MM.1S (cell line): ENCODE measurements around the gene PKHD1.

Experiments
- DNase-seq: peaks from one replicate; pipeline ENCODE4 v3.0.0-alpha.2; 2015
- H2AFZ ChIP-seq: fragments of 300-600 bp; sonication (generic); 2 replicates; pipeline ENCODE4 v1.6.0; 2016; ENCODE audit warnings: antibody characterized with exemption, low read length
- H3F3A ChIP-seq: fragments of 300-600 bp; sonication (generic); 2 replicates; pipeline ENCODE4 v1.6.1; 2016; ENCODE audit warnings: mild to moderate bottlenecking, antibody characterized with exemption, low read length, moderate library complexity, mixed read lengths; ENCODE audit not compliant: insufficient read depth
- H3K27ac ChIP-seq: fragments of 300-600 bp; sonication (generic); 2 replicates; pipeline ENCODE4 v1.5.1; 2016; ENCODE audit warnings: mild to moderate bottlenecking, low read length
- H3K27me3 ChIP-seq: fragments of 300-600 bp; sonication (generic); replicated peaks from 2 replicates; pipeline ENCODE4 v1.6.0; 2016; ENCODE audit warnings: low read length; ENCODE audit not compliant: insufficient read depth
- H3K36me3 ChIP-seq: fragments of 300-600 bp; sonication (generic); replicated peaks from 2 replicates; pipeline ENCODE4 v1.6.1; 2016; ENCODE audit warnings: mild to moderate bottlenecking, low read length, mixed read lengths; ENCODE audit not compliant: insufficient read depth
- H3K4me1 ChIP-seq: fragments of 300-600 bp; sonication (generic); 2 replicates; pipeline ENCODE4 v1.6.1; 2016; ENCODE audit warnings: low read length, mixed read lengths
- H3K4me2 ChIP-seq: fragments of 300-600 bp; sonication (generic); 2 replicates; pipeline ENCODE4 v1.6.0; 2016; ENCODE audit warnings: low read depth, low read length
- H3K4me3 ChIP-seq: fragments of 300-600 bp; sonication (generic); 2 replicates; pipeline ENCODE4 v1.5.1; 2016; ENCODE audit warnings: low read length, mixed read lengths
- H3K79me2 ChIP-seq: fragments of 300-600 bp; sonication (generic); 2 replicates; pipeline ENCODE4 v1.6.1; 2016; ENCODE audit warnings: mixed run types, low read length, mixed read lengths
- H3K9ac ChIP-seq: fragments of 300-600 bp; sonication (generic); 2 replicates; pipeline ENCODE4 v1.6.1; 2016; ENCODE audit warnings: low read length, mixed read lengths
- H3K9me2 ChIP-seq: fragments of 300-600 bp; sonication (generic); replicated peaks from 2 replicates; pipeline ENCODE4 v1.6.1; 2016; ENCODE audit warnings: mild to moderate bottlenecking, low read length, mixed read lengths; ENCODE audit not compliant: insufficient read depth
- H3K9me3 ChIP-seq: fragments of 300-600 bp; sonication (generic); replicated peaks from 2 replicates; pipeline ENCODE4 v1.6.1; 2016; ENCODE audit warnings: mild to moderate bottlenecking, low read length, mixed read lengths; ENCODE audit not compliant: insufficient read depth
- H4K20me1 ChIP-seq: fragments of 300-600 bp; sonication (generic); 2 replicates; pipeline ENCODE4 v1.6.1; 2016; ENCODE audit warnings: mild to moderate bottlenecking, low read length, moderate library complexity, mixed read lengths; ENCODE audit not compliant: insufficient read depth
- EZH2 ChIP-seq: fragments of 300-600 bp; sonication (generic); optimal IDR thresholded peaks from 2 replicates; pipeline ENCODE3; 2017; ENCODE audit warnings: low read depth, mild to moderate bottlenecking, antibody characterized with exemption, low read length, mixed read lengths
- EZH2phosphoT487 ChIP-seq: fragments of 300-600 bp; sonication (generic); IDR thresholded peaks from 2 replicates; pipeline ENCODE4 v1.6.1; 2018; ENCODE audit warnings: antibody characterized with exemption, low read length
- TF ChIP-seq, protein P1 (sequence below): fragments of 300-600 bp; sonication (generic); IDR thresholded peaks from 2 replicates; pipeline ENCODE4 v1.5.1; 2016; ENCODE audit warnings: antibody characterized with exemption, low read length, mixed read lengths

The PKHD1 gene

DNA sequence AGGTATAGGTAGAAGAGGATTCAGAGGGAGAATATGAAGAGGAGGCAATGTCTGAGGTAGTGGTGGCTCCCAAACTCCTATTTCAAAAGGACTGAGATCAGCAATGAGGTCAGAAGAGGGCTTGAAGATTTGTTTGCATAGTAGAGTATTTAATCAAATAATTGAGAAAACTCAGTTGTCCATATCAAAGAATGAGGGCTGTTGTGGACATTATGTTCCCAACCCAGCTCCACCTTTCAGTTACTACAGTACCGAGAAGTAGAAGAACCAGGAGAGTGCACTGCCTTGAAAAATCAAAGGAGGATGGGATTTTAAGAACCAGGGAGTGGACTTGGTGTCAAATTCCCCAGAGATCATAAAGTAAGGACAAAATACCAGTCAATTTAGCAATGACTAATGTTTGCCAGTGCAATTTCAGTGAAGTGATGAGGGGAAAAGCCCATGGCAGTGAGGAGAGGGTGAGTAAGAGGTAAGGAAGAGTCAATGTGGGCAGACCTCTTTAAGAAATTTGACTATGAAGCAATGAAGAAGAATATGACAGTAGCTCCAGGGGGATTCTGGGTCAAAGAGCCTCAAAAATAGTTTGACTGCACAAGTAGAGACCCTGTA is 382.4 kb downstream of the PKHD1 start:
- Histone ChIP-seq H4K20me1 (no peaks in the 10 kb centered on the region), H3F3A (no peaks in the 10 kb centered on the region), H3K27me3 (no peaks in the 10 kb centered on the region), H2AFZ (no peak overlapping the region), H3K27ac (no peak overlapping the region), H3K9me3 (no peaks in the 10 kb centered on the region), H3K79me2 (no peaks in the 10 kb centered on the region), H3K4me2 (no peak overlapping the region), H3K4me3 (no peak overlapping the region), H3K4me1 (no peaks in the 10 kb centered on the region), H3K9me2 (no peaks in the 10 kb centered on the region), H3K36me3 (no peaks in the 10 kb centered on the region), H3K9ac (no peak overlapping the region)
- TF ChIP-seq EZH2 = no peak
- no peak for TF ChIP-seq EZH2phosphoT487
- TF ChIP-seq, protein P1, sequence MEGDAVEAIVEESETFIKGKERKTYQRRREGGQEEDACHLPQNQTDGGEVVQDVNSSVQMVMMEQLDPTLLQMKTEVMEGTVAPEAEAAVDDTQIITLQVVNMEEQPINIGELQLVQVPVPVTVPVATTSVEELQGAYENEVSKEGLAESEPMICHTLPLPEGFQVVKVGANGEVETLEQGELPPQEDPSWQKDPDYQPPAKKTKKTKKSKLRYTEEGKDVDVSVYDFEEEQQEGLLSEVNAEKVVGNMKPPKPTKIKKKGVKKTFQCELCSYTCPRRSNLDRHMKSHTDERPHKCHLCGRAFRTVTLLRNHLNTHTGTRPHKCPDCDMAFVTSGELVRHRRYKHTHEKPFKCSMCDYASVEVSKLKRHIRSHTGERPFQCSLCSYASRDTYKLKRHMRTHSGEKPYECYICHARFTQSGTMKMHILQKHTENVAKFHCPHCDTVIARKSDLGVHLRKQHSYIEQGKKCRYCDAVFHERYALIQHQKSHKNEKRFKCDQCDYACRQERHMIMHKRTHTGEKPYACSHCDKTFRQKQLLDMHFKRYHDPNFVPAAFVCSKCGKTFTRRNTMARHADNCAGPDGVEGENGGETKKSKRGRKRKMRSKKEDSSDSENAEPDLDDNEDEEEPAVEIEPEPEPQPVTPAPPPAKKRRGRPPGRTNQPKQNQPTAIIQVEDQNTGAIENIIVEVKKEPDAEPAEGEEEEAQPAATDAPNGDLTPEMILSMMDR = no peak
- no peak for DNase-seq

DNA sequence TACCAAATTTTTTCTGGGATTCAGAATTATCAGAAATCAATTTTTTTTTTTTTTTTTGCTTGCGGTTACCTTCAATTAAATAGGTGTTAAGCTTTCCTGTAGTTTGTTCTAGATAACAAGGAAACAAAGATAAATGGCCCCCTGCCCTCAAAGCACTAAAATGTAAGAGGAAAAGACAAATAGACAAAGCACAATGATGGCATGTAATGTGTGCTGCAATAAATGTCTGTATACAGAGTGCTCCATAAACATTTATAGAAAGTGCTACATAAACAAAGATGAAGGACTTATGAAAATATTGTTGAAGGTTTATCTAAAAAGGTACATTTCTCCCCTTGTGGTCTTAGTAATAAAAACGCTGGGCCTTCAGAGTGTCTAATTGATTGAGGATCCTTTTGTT is 384.6 kb downstream of the PKHD1 start:
- TF ChIP-seq, protein P1 = no peak
- TF ChIP-seq EZH2 (no peak), EZH2phosphoT487 (no peak)
- no peak overlapping the region for H2AFZ ChIP-seq
- no peak for DNase-seq
- no peaks in the 10 kb centered on the region for H3K4me1 ChIP-seq
- H3K4me3 ChIP-seq = no peak overlapping the region
- H3K4me2 ChIP-seq = no peak overlapping the region
- no peak overlapping the region for H3K27ac ChIP-seq
- H3K9me2 ChIP-seq = no peaks in the 10 kb centered on the region
- no peaks in the 10 kb centered on the region for H3K36me3 ChIP-seq
- H3K9me3 ChIP-seq = no peaks in the 10 kb centered on the region
- no peaks in the 10 kb centered on the region for H3K79me2 ChIP-seq
- H3K9ac ChIP-seq = no peak overlapping the region
- no peaks in the 10 kb centered on the region for H3K27me3 ChIP-seq
- H4K20me1 ChIP-seq = no peaks in the 10 kb centered on the region
- no peaks in the 10 kb centered on the region for H3F3A ChIP-seq

DNA sequence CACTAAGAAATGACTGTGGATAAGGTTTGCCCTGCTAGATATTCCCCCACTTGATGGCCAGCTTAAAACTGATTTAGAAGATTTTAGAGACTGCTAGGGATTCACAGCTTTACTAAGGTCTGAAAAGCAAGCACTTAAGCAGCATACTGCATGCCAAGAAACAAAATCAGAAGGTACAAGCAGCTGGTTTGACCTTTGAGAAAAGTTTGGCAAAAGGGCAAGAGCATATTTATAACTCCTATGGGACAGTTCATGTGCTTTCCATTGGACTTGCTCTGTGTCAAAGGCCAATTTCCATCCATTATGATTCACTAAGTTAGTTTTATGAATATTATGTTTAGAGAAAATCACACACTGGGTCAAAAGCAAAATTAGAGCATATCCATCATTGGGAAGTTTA is 402.8 kb downstream of the PKHD1 start:
- Histone ChIP-seq H3K9me2 (no peaks in the 10 kb centered on the region), H3F3A (no peaks in the 10 kb centered on the region), H3K27me3 (no peaks in the 10 kb centered on the region), H3K36me3 (no peaks in the 10 kb centered on the region), H2AFZ (no peak overlapping the region), H3K4me3 (no peak overlapping the region), H3K4me2 (no peak overlapping the region), H3K27ac (no peak overlapping the region), H3K9ac (no peak overlapping the region), H4K20me1 (no peaks in the 10 kb centered on the region), H3K79me2 (no peaks in the 10 kb centered on the region), H3K4me1 (no peaks in the 10 kb centered on the region; the same call in 1 of the 2 replicates), H3K9me3 (no peaks in the 10 kb centered on the region)
- TF ChIP-seq, protein P1 = no peak
- TF ChIP-seq EZH2 (no peak), EZH2phosphoT487 (no peak)
- DNase-seq = no peak
